Sigmoid colon (tissue), 7 donors: ENCODE measurements around the gene EIF1AD. TPM values are rescaled to one million over a fixed set of nuclear protein-coding genes. Genes with fewer than 3 reads are reported as not detected.

Source experiments
- DNase-seq: peaks from one replicate; pipeline ENCODE4 v3.0.0-alpha.2; 2019
- H3K27ac ChIP-seq, 4 donors: fragments of 200-600 bp; sonication (generic); one replicate each; pipeline ENCODE4 v1.5.1; 2016 to 2019; ENCODE audit warnings: mild to moderate bottlenecking in 1 of 4
- H3K27me3 ChIP-seq, 3 donors: fragments of 200-600 bp; sonication (generic); one replicate each; pipeline ENCODE4 v1.5.1; 2019; ENCODE audit warnings: mild to moderate bottlenecking in 1 of 3
- H3K36me3 ChIP-seq, 4 donors: fragments of 200-600 bp; sonication (generic); one replicate each; pipeline ENCODE4 v1.5.1; 2016 to 2019
- H3K4me1 ChIP-seq, 4 donors: fragments of 200-600 bp; sonication (generic); one replicate each; pipeline ENCODE4 v1.5.1; 2017 to 2019
- H3K4me3 ChIP-seq, 4 donors: fragments of 200-600 bp; sonication (generic); one replicate each; pipeline ENCODE4 v1.5.1; 2017 to 2019; ENCODE audit warnings: mild to moderate bottlenecking in 2 of 4, moderate library complexity in 1 of 4
- H3K9me3 ChIP-seq, 4 donors: fragments of 200-600 bp in 3 of 4; sonication (generic) in 3 of 4; one replicate each; pipeline versions ENCODE4 v1.5.1 to v1.6.1; 2013 to 2019
- EP300 ChIP-seq, 4 donors: sonication (generic); formaldehyde crosslinking; IDR thresholded peaks; one replicate each; pipeline ENCODE4 v1.6.1; 2017; ENCODE audit warnings: antibody characterized with exemption in 4 of 4
- POLR2A ChIP-seq, 2 donors: fragments of 450-650 bp; IDR thresholded peaks; one replicate each; pipeline ENCODE4 v1.6.1; 2016; ENCODE audit warnings: antibody characterized with exemption in 2 of 2, mild to moderate bottlenecking in 2 of 2, moderate library complexity in 2 of 2
- POLR2AphosphoS5 ChIP-seq, 4 donors: sonication (generic); formaldehyde crosslinking; IDR thresholded peaks; one replicate each; pipeline ENCODE4 v1.6.1; 2017; ENCODE audit warnings: antibody characterized with exemption in 4 of 4
- WGBS, 2 donors: extraction: QIAGEN DNeasy Blood & Tissue Kit; methylation state at CpG; one replicate each; pipeline ENCODE4 v1.1.7; 2013; 5-methylcytosine and 5-hydroxymethylcytosine counted together
- intact Hi-C: fragments of 100-400 bp; cut with DNase I; formaldehyde crosslinking; loops from one replicate; pipeline ENCODE4 v1.15.1; 2023
- polyA plus RNA-seq, 3 donors: library from polyadenylated mRNA; stranded (reverse); fragments of 200-250 nt; gene quantifications; one replicate each; pipeline ENCODE4 v1.2.3, GENCODE V29; 2013
- total RNA-seq, 4 donors: library from RNA; depleted of rRNA; stranded (reverse); fragments of >200 nt; gene quantifications; one replicate each; pipeline ENCODE4 v1.1.0, GENCODE V29; 2016
- TF ChIP-seq, protein P1 (sequence below), 4 experiments: fragments of 450-650 bp in 3 of 4; fragments of 200-600 bp in 1 of 4; IDR thresholded peaks; one replicate each; pipeline ENCODE4 v1.5.1; 2016 to 2019; ENCODE audit warnings: antibody characterized with exemption in 4 of 4, mild to moderate bottlenecking in 3 of 4, moderate library complexity in 2 of 4
- donor health status: healthy with polysubstance abuse.
- donor health status: Bipolar disorder and iron deficiency.
- donor health status: healthy.

EIF1AD gene
- total and polyA plus RNA-seq, 7 donors, result 13.8 to 26.0 (median 20.4) TPM

DNA sequence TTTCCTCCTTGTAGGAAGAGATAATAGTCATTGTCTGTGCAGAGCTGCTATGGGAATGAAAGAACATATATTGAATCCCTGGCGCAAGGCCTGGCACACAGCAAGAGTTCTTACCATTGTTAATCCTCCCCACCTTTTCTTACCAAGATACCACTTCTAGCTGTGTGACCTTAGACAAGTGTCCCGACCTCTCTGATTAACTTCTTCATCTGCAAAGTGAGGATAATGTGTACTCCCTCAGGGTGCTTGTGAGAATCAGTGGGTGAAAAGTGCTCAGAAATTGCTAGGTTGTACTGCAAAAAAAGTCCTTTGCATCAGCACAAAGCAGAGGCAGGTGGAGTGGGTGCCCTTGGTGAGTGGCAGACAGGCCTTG, 6.1 kb upstream of the EIF1AD start:
- TF ChIP-seq POLR2A (IDR thresholded peaks at IDR 0.05) (no peak), EP300 (IDR thresholded peaks at IDR 0.05) (no peak), POLR2AphosphoS5 (IDR thresholded peaks at IDR 0.05) (no peak)
- TF ChIP-seq, protein P1, sequence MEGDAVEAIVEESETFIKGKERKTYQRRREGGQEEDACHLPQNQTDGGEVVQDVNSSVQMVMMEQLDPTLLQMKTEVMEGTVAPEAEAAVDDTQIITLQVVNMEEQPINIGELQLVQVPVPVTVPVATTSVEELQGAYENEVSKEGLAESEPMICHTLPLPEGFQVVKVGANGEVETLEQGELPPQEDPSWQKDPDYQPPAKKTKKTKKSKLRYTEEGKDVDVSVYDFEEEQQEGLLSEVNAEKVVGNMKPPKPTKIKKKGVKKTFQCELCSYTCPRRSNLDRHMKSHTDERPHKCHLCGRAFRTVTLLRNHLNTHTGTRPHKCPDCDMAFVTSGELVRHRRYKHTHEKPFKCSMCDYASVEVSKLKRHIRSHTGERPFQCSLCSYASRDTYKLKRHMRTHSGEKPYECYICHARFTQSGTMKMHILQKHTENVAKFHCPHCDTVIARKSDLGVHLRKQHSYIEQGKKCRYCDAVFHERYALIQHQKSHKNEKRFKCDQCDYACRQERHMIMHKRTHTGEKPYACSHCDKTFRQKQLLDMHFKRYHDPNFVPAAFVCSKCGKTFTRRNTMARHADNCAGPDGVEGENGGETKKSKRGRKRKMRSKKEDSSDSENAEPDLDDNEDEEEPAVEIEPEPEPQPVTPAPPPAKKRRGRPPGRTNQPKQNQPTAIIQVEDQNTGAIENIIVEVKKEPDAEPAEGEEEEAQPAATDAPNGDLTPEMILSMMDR (IDR thresholded peaks at IDR 0.05), result no peak

DNA sequence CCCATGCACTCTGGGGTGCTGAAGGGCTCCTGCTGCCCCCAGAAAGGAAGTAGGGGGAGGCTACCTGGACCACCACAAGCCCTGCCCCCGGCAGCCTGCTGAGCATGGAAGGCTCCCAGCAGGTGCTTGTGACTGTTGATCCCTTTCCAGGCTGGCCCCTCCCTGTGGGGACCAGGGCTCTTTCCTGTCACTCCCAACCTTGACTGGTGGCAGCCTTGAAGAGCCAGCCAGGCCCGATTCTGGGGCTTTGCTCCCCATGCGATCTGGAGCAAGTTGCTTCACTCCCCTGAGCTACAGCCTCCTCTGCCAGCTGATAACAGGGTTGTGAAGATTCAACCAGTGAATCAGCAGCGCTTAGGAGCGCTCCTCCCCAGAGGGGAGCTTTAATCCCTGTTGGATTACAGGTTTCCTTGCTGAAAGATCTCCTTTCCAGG, 5.3 kb upstream of the EIF1AD start:
- no peak overlapping the region for H3K27ac ChIP-seq
- DNase-seq, result no peak
- peaks cover 5 to 22% (median 6%) of the 10 kb centered on the region in 4 donors for H3K36me3 ChIP-seq
- no peaks in the 10 kb centered on the region for H3K9me3 ChIP-seq
- intact Hi-C loops, result no loop called here
- H3K4me1 ChIP-seq, result peaks cover 0 to 19% (median 17%) of the 10 kb centered on the region in 4 donors
- H3K27me3 ChIP-seq, result peaks cover 7 to 10% (median 9%) of the 10 kb centered on the region in 3 donors
- 60 to 65% methylated on average over 5 of the region's 5 CpGs for WGBS, 2 donors
- no peak overlapping the region for H3K4me3 ChIP-seq
- TF ChIP-seq POLR2AphosphoS5 (IDR thresholded peaks at IDR 0.05), result no peak
- TF ChIP-seq, protein P1 (IDR thresholded peaks at IDR 0.05), result no peak
- no peak for TF ChIP-seq EP300 (IDR thresholded peaks at IDR 0.05)
- TF ChIP-seq POLR2A (IDR thresholded peaks at IDR 0.05), result no peak

More for the DNA sequence above, 6.1 kb upstream of the EIF1AD start:
- H3K36me3 ChIP-seq, result peaks cover 5 to 22% (median 6%) of the 10 kb centered on the region in 4 donors
- H3K4me3 ChIP-seq, result no peak overlapping the region
- no peak for DNase-seq
- peaks cover 0 to 16% (median 14%) of the 10 kb centered on the region in 4 donors for H3K4me1 ChIP-seq
- no peak overlapping the region for H3K27ac ChIP-seq
- H3K27me3 ChIP-seq, result peaks cover 13 to 18% (median 16%) of the 10 kb centered on the region in 3 donors
- WGBS, 2 donors, result 67 to 94% methylated on average over 2 of the region's 2 CpGs
- H3K9me3 ChIP-seq, result no peaks in the 10 kb centered on the region
- intact Hi-C loops, result no loop called here

DNA sequence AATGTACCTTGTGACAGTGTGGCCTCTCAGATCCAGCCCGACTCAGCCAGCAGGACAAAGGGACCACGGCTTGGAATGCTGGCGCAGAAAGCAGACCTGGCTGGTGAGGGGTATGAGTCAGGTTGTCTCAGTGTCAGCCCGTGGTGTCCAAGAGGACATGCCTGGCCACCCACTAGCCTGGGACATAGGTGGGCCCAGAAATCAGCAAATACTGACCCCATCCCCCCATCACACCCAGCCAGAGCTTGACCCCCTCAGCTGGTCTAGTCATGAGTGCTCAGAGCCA, 4.9 kb upstream of the EIF1AD start:
- peaks cover 5 to 22% (median 6%) of the 10 kb centered on the region in 4 donors for H3K36me3 ChIP-seq
- WGBS, 2 donors, result 86 to 87% methylated on average over 4 of the region's 4 CpGs
- no peaks in the 10 kb centered on the region for H3K9me3 ChIP-seq
- intact Hi-C loops, result no loop called here
- no peak overlapping the region for H3K4me3 ChIP-seq
- H3K4me1 ChIP-seq, result peaks cover 0 to 15% (median 13%) of the 10 kb centered on the region in 4 donors
- no peak overlapping the region for H3K27ac ChIP-seq
- DNase-seq, result no peak
- no peak for TF ChIP-seq POLR2A (IDR thresholded peaks at IDR 0.05)
- TF ChIP-seq, protein P1 (IDR thresholded peaks at IDR 0.05), result no peak
- no peak for TF ChIP-seq EP300 (IDR thresholded peaks at IDR 0.05)
- TF ChIP-seq POLR2AphosphoS5 (IDR thresholded peaks at IDR 0.05), result no peak
- H3K27me3 ChIP-seq, result peaks cover 3 to 6% (median 5%) of the 10 kb centered on the region in 3 donors

DNA sequence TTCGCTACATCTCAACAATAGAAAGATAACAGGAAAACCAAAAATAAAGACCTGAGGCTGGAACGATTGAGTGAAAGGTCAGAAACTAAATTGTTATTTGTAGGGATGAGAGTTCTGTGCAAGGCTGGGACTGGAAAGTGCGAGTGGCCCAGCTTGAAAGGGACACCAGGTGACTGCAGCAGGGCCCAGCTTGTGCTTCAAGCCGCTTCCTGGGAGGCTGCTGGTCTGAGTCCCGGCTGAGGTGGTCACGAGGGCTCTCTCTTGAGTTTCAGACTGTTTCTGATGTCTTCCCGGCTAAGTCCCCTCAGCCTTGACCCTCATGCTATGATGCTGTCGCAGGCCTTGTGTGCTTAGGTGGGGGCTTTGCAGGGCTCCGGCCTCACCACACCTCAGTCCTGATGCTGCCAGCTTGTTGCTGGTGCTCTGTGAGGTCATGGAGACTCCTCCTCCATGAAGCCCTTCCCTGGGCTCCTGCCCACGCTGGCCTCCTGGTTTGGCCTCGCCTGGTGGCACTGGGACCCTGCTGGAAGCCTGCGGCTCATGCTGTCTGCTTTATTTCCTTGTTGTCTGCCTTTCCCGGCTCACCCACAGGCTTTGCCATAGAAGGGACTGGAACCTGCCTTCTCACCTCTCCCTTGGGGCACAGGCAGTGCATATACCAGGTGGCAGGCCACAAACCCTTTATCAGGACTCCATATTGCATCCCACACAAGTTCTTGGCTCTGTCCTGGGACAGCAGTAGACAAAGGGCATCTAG, 4.4 kb upstream of the EIF1AD start:
- intact Hi-C loops, result no loop called here
- H3K4me3 ChIP-seq, result no peak overlapping the region
- TF ChIP-seq POLR2A (IDR thresholded peaks at IDR 0.05), result no peak
- no peak for TF ChIP-seq EP300 (IDR thresholded peaks at IDR 0.05)
- TF ChIP-seq, protein P1 (IDR thresholded peaks at IDR 0.05), result no peak
- TF ChIP-seq POLR2AphosphoS5 (IDR thresholded peaks at IDR 0.05), result no peak
- peaks cover 0 to 12% (median 9%) of the 10 kb centered on the region in 4 donors for H3K4me1 ChIP-seq
- peaks cover 0 to under 1% (median under 1%) of the 10 kb centered on the region in 3 donors for H3K27me3 ChIP-seq
- peaks cover 5 to 22% (median 6%) of the 10 kb centered on the region in 4 donors for H3K36me3 ChIP-seq
- no peak overlapping the region for H3K27ac ChIP-seq
- no peak for DNase-seq
- 89 to 91% methylated on average over 13 of the region's 13 CpGs for WGBS, 2 donors
- H3K9me3 ChIP-seq, result no peaks in the 10 kb centered on the region
